Transverse colon (tissue), 4 donors: ENCODE results near the gene ADCY5. TPM values are rescaled to one million over a fixed set of nuclear protein-coding genes. Genes with fewer than 3 reads are reported as not detected.

Experiments used
- DNase-seq: peaks from one replicate; pipeline ENCODE4 v3.0.0-alpha.2; 2019
- H3K27ac ChIP-seq, 4 donors: fragments of 200-600 bp; sonication (generic); 2 replicates each; pipeline ENCODE4 v1.5.1; 2016 to 2018; ENCODE audit warnings: inconsistent platforms in 4 of 4
- H3K27me3 ChIP-seq: fragments of 200-600 bp; sonication (generic); 2 replicates; pipeline ENCODE4 v1.5.1; 2017; ENCODE audit warnings: inconsistent platforms
- H3K36me3 ChIP-seq, 4 donors: fragments of 200-600 bp; sonication (generic); 2 replicates each; pipeline ENCODE4 v1.5.1; 2017 to 2019; ENCODE audit warnings: inconsistent platforms in 4 of 4
- H3K4me1 ChIP-seq, 4 donors: fragments of 200-600 bp; sonication (generic); 2 replicates each; pipeline ENCODE4 v1.5.1; 2017 to 2020; ENCODE audit warnings: inconsistent platforms in 4 of 4
- H3K4me3 ChIP-seq, 4 donors: fragments of 200-600 bp; sonication (generic); 1 replicate in 1 of 4; 2 replicates in 3 of 4; pipeline versions ENCODE4 v1.5.1 to v1.6.1; 2017 to 2019; ENCODE audit warnings: inconsistent platforms in 4 of 4
- H3K9me3 ChIP-seq, 2 donors: fragments of 200-600 bp; sonication (generic); 2 replicates each; pipeline ENCODE4 v1.5.1; 2017 to 2019; ENCODE audit warnings: inconsistent platforms in 2 of 2
- CTCF ChIP-seq, 5 experiments: fragments of 200-600 bp in 3 of 5; fragments of 450-650 bp in 2 of 5; sonication (generic) in 3 of 5; IDR thresholded peaks; 1 replicate in 2 of 5; 2 replicates in 3 of 5; pipeline ENCODE4 v1.5.1; 2016 to 2017; ENCODE audit warnings: antibody characterized with exemption in 5 of 5, inconsistent platforms in 3 of 5, mild to moderate bottlenecking in 2 of 5, moderate library complexity in 1 of 5
- EP300 ChIP-seq: sonication (generic); formaldehyde crosslinking; IDR thresholded peaks from one replicate; pipeline ENCODE4 v1.6.1; 2017; ENCODE audit warnings: antibody characterized with exemption, low read depth
- POLR2A ChIP-seq: fragments of 450-650 bp; IDR thresholded peaks from one replicate; pipeline ENCODE4 v1.6.1; 2016; ENCODE audit warnings: antibody characterized with exemption, mild to moderate bottlenecking, moderate library complexity
- POLR2AphosphoS5 ChIP-seq, 3 donors: sonication (generic); formaldehyde crosslinking; IDR thresholded peaks; one replicate each; pipeline ENCODE4 v1.6.1; 2016; ENCODE audit warnings: antibody characterized with exemption in 3 of 3
- WGBS, 2 donors: methylation state at CpG; one replicate each; pipeline ENCODE4 v1.1.5; 2018; ENCODE audit warnings: low coverage in 1 of 2; 5-methylcytosine and 5-hydroxymethylcytosine counted together
- in situ Hi-C, 4 donors: fragments of 200-750 bp; cut with MboI; loops; one replicate each; pipeline versions ENCODE4 v1.15.0 to v1.15.1; 2017; ENCODE audit warnings: low sequenced_read_pairs in 3 of 4, low pct_ligation_motif_present in 1 of 4, low pct_unique_long_range_greater_than_20kb in 1 of 4
- intact Hi-C: fragments of 100-400 bp; cut with DNase I; formaldehyde crosslinking; loops from one replicate; pipeline ENCODE4 v1.15.1; 2023; ENCODE audit warnings: low total_unique reads
- total RNA-seq, 4 donors: library from RNA; depleted of rRNA; stranded (reverse); fragments of >200 nt; gene quantifications; one replicate each; pipeline ENCODE4 v1.1.0, GENCODE V29; 2016

ADCY5 gene
- total RNA-seq, 4 donors from 2014 or later: 13.9 to 42.0 (median 28.6) TPM

GRCh38 chr3:123430266-123430665 lies 18.6 kb downstream of the ADCY5 start:
- Histone ChIP-seq H3K36me3 (no peaks in the 10 kb centered on the region), H3K4me1 (peaks cover 11 to 44% (median 27%) of the 10 kb centered on the region in 4 donors), H3K27me3 (no peaks in the 10 kb centered on the region), H3K27ac (peak overlapping the region in 2 of 4 donors; percentile 14 to 79), H3K4me3 (no peak overlapping the region), H3K9me3 (no peaks in the 10 kb centered on the region)
- no peak for TF ChIP-seq POLR2AphosphoS5 (IDR thresholded peaks at IDR 0.05)
- no peak for TF ChIP-seq CTCF (IDR thresholded peaks at IDR 0.05)
- no peak for TF ChIP-seq POLR2A
- TF ChIP-seq EP300: no peak
- no peak for DNase-seq
- 86 to 95% methylated on average over 1 to 11 of the region's 11 CpGs for WGBS, 2 donors
- in situ Hi-C loops (no loop called here), intact Hi-C loops (no loop called here)

- Histone ChIP-seq H3K4me1 (peaks cover 11 to 52% (median 32%) of the 10 kb centered on the region in 4 donors), H3K4me3 (no peak overlapping the region), H3K9me3 (no peaks in the 10 kb centered on the region), H3K36me3 (no peaks in the 10 kb centered on the region), H3K27me3 (no peaks in the 10 kb centered on the region), H3K27ac (no peak overlapping the region)
- intact Hi-C loops: no loop called here
- TF ChIP-seq EP300: no peak
- no peak for TF ChIP-seq POLR2A
- no peak for TF ChIP-seq POLR2AphosphoS5 (IDR thresholded peaks at IDR 0.05)
- no peak for TF ChIP-seq CTCF (IDR thresholded peaks at IDR 0.05)
- in situ Hi-C loops: no loop called here
- 20 to 64% methylated on average over 2 to 8 of the region's 10 CpGs for WGBS, 2 donors
- DNase-seq: no peak
Observed at GRCh38 chr3:123429362-123430125, 19.3 kb downstream of the ADCY5 start.

GRCh38 chr3:123424999-123425712 lies 23.7 kb downstream of the ADCY5 start:
- TF ChIP-seq POLR2A (no peak), CTCF (IDR thresholded peaks at IDR 0.05) (no peak), EP300 (no peak), POLR2AphosphoS5 (IDR thresholded peaks at IDR 0.05) (no peak)
- no peaks in the 10 kb centered on the region for H3K36me3 ChIP-seq
- intact Hi-C loops: no loop called here
- 90% methylated on average over 7 of the region's 8 CpGs; no CpG with 5 or more reads in 1 of the 2 donors for WGBS, 2 donors
- in situ Hi-C loops: no loop called here
- H3K4me1 ChIP-seq: peaks cover 39 to 65% (median 49%) of the 10 kb centered on the region in 4 donors
- peak overlapping the region; percentile 32 to 77 (median 64) for H3K27ac ChIP-seq
- no peaks in the 10 kb centered on the region for H3K27me3 ChIP-seq
- DNase-seq: no peak
- H3K4me3 ChIP-seq: no peak overlapping the region
- H3K9me3 ChIP-seq: no peaks in the 10 kb centered on the region

GRCh38 chr3:123424321-123424998 lies 24.4 kb downstream of the ADCY5 start:
- H3K4me3 ChIP-seq: no peak overlapping the region
- peaks cover 41 to 64% (median 49%) of the 10 kb centered on the region in 4 donors for H3K4me1 ChIP-seq
- intact Hi-C loops: no loop called here
- DNase-seq: no peak
- H3K9me3 ChIP-seq: no peaks in the 10 kb centered on the region
- WGBS, 2 donors: 73 to 81% methylated on average over 3 to 13 of the region's 13 CpGs
- in situ Hi-C loops: no loop called here
- H3K36me3 ChIP-seq: no peaks in the 10 kb centered on the region
- peak overlapping the region; percentile 53 to 77 (median 68) for H3K27ac ChIP-seq
- no peaks in the 10 kb centered on the region for H3K27me3 ChIP-seq
- no peak for TF ChIP-seq CTCF (IDR thresholded peaks at IDR 0.05)
- TF ChIP-seq POLR2AphosphoS5 (IDR thresholded peaks at IDR 0.05): no peak
- no peak for TF ChIP-seq POLR2A
- TF ChIP-seq EP300: no peak
